HL-60/S4 treated with phorbol 12-myristate 13-acetate at 8.2 ng/mL for 4 days and 3 days (cell line): Measurements from ENCODE around the gene CGB7.
"Not testable (repeated sequence)": the region's sequence is repeated elsewhere in the genome, so short reads cannot be mapped to it uniquely, and the experiment has no call there.

ENCODE experiments used
- in situ Hi-C: fragments of 300-500 bp; cut with MboI; formaldehyde crosslinking; loops from 2 replicates; pipeline ENCODE4 v1.15.0; 2022; ENCODE audit warnings: low sequenced_read_pairs

The CGB7 gene

GRCh38 chr19:49073514-49074378, 16.2 kb upstream of the CGB7 start:
- in situ Hi-C loops, result no loop called here

GRCh38 chr19:49071860-49072547, 14.5 kb upstream of the CGB7 start:
- in situ Hi-C loops, result no loop called here

GRCh38 chr19:49070416-49070815, 12.9 kb upstream of the CGB7 start:
- in situ Hi-C loops, result no loop called here

GRCh38 chr19:49069026-49069425, 11.5 kb upstream of the CGB7 start:
- in situ Hi-C loops, result no loop called here

GRCh38 chr19:49067554-49067953, 10.0 kb upstream of the CGB7 start:
- in situ Hi-C loops, result no loop called here

GRCh38 chr19:49065905-49066512, 8.5 kb upstream of the CGB7 start:
- in situ Hi-C loops, result no loop called here

- in situ Hi-C loops, result no loop called here
Observed at GRCh38 chr19:49064768-49065611, 7.4 kb upstream of the CGB7 start, which contains the start of gene NTF4. Gene NTF4, minus strand, starts transcription at chr19:49064818. Its CDS starts 2,821 bp downstream, at chr19:49061997.

GRCh38 chr19:49064029-49064629, 6.6 kb upstream of the CGB7 start:
- in situ Hi-C loops, result no loop called here

GRCh38 chr19:49061445-49061844, 3.9 kb upstream of the CGB7 start:
- in situ Hi-C loops, result no loop called here

- in situ Hi-C loops, result no loop called here
Observed at GRCh38 chr19:49061000-49061399, 3.5 kb upstream of the CGB7 start.

- in situ Hi-C loops, result no loop called here
Observed at GRCh38 chr19:49059053-49059452, 1.5 kb upstream of the CGB7 start.

- in situ Hi-C loops, result no loop called here
Observed at GRCh38 chr19:49058562-49058961, 1.0 kb upstream of the CGB7 start.

GRCh38 chr19:49056902-49057596, 500 bp downstream of the CGB7 start:
- in situ Hi-C loops, result not testable (repeated sequence)

- in situ Hi-C loops, result no loop called here
Observed at GRCh38 chr19:49056101-49056901, 1.2 kb downstream of the CGB7 start.

GRCh38 chr19:49050376-49051033, 7.0 kb downstream of the CGB7 start:
- in situ Hi-C loops, result not testable (repeated sequence)

- in situ Hi-C loops, result not testable (repeated sequence)
Observed at GRCh38 chr19:49049834-49050233, 7.7 kb downstream of the CGB7 start.

- in situ Hi-C loops, result not testable (repeated sequence)
Observed at GRCh38 chr19:49049011-49049410, 8.5 kb downstream of the CGB7 start, which contains the start of gene CGB8. Gene CGB8, minus strand, starts transcription at chr19:49049111. Its CDS starts 372 bp downstream, at chr19:49048739.

- in situ Hi-C loops, result not testable (repeated sequence)
Observed at GRCh38 chr19:49043548-49043947, 14.0 kb downstream of the CGB7 start, which contains the start of gene CGB5. Gene CGB5, plus strand, starts transcription at chr19:49043848. Its CDS starts 362 bp downstream, at chr19:49044210.
